ENCODE data around the gene HKDC1.

The HKDC1 gene

DNA sequence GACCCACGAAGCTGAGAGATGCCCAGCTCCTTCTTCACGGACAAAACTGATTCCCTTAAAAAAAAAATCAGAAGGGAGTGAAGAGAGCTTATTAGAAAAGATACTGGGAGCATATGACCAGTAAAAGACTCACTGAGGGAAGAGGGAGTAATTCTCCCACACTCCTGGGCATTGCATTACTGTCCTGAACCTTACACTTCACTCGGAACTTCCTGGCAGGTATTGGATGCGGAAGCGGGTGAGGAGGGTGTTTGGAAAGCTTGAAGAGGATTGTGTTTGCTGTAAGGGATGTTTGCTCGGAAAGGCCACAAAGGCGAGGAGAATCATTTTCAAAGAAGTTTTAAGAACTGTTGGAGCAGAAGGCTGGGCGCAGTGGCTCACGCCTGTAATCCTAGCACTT is 375 bp downstream of the HKDC1 start:
- TF ChIP-seq REST (IDR thresholded peaks at IDR 0.05; ENCODE audit: low read depth) (no peak), CEBPB (IDR thresholded peaks at IDR 0.05) (no peak), ZBTB7A (IDR thresholded peaks at IDR 0.05; ENCODE audit: low read depth) (no peak), NFIC (IDR thresholded peaks at IDR 0.05) (no peak), FOXM1 (IDR thresholded peaks at IDR 0.05; ENCODE audit: borderline replicate concordance, low read depth) (no peak), EGR1 (IDR thresholded peaks at IDR 0.05) (no peak)
- TF ChIP-seq, protein P1, sequence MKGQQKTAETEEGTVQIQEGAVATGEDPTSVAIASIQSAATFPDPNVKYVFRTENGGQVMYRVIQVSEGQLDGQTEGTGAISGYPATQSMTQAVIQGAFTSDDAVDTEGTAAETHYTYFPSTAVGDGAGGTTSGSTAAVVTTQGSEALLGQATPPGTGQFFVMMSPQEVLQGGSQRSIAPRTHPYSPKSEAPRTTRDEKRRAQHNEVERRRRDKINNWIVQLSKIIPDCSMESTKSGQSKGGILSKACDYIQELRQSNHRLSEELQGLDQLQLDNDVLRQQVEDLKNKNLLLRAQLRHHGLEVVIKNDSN (IDR thresholded peaks at IDR 0.05) = no peak

GRCh38 chr10:69222157-69223027 is 2.3 kb downstream of the HKDC1 start:
- TF ChIP-seq CEBPB (IDR thresholded peaks at IDR 0.05) = no peak
- TF ChIP-seq, protein P1 (IDR thresholded peaks at IDR 0.05) = peak; percentile 85
- no peak for TF ChIP-seq TAF1 (IDR thresholded peaks at IDR 0.05; ENCODE audit: low read depth)
- peak; percentile 88 for TF ChIP-seq MAX (IDR thresholded peaks at IDR 0.05)
- no peak for TF ChIP-seq TEAD4 (IDR thresholded peaks at IDR 0.05)
- no peak for TF ChIP-seq ZBTB7A (IDR thresholded peaks at IDR 0.05; ENCODE audit: low read depth)
- no peak for TF ChIP-seq FOXM1 (IDR thresholded peaks at IDR 0.05; ENCODE audit: borderline replicate concordance, low read depth)
- no peak for TF ChIP-seq EGR1 (IDR thresholded peaks at IDR 0.05)
- TF ChIP-seq CREB1 (IDR thresholded peaks at IDR 0.05; ENCODE audit: low read depth) = no peak
- no peak for TF ChIP-seq NFIC (IDR thresholded peaks at IDR 0.05)
- 0 out of 2 replicates have a peak, but pooled peaks have one; percentile 17 for TF ChIP-seq TCF12 (IDR thresholded peaks at IDR 0.05; ENCODE audit: low read depth)
- TF ChIP-seq EP300 (IDR thresholded peaks at IDR 0.05; ENCODE audit: borderline replicate concordance) = no peak
- no peak for TF ChIP-seq REST (IDR thresholded peaks at IDR 0.05; ENCODE audit: low read depth)
- TF ChIP-seq RAD21 (IDR thresholded peaks at IDR 0.05; ENCODE audit: low read depth) = peak; percentile 25; the same call in 1 of the 2 replicates
- TF ChIP-seq YY1 (IDR thresholded peaks at IDR 0.05; ENCODE audit: low read depth) = 0 out of 2 replicates have a peak, but pooled peaks have one; percentile 18

- no peak for TF ChIP-seq YY1 (IDR thresholded peaks at IDR 0.05; ENCODE audit: low read depth)
- no peak for TF ChIP-seq RAD21 (IDR thresholded peaks at IDR 0.05; ENCODE audit: low read depth)
- no peak for TF ChIP-seq ZBTB7A (IDR thresholded peaks at IDR 0.05; ENCODE audit: low read depth)
- TF ChIP-seq CEBPB (IDR thresholded peaks at IDR 0.05) = no peak
- no peak for TF ChIP-seq CREB1 (IDR thresholded peaks at IDR 0.05; ENCODE audit: low read depth)
- TF ChIP-seq FOXM1 (IDR thresholded peaks at IDR 0.05; ENCODE audit: borderline replicate concordance, low read depth) = no peak
- no peak for TF ChIP-seq EP300 (IDR thresholded peaks at IDR 0.05; ENCODE audit: borderline replicate concordance)
- TF ChIP-seq TCF12 (IDR thresholded peaks at IDR 0.05; ENCODE audit: low read depth) = no peak
- TF ChIP-seq MAX (IDR thresholded peaks at IDR 0.05) = no peak
- TF ChIP-seq, protein P1 (IDR thresholded peaks at IDR 0.05) = no peak
- no peak for TF ChIP-seq TEAD4 (IDR thresholded peaks at IDR 0.05)
- no peak for TF ChIP-seq NFIC (IDR thresholded peaks at IDR 0.05)
Measured at GRCh38 chr10:69223028-69223342, 2.9 kb downstream of the HKDC1 start.

- TF ChIP-seq NFIC (IDR thresholded peaks at IDR 0.05) (no peak), YY1 (IDR thresholded peaks at IDR 0.05; ENCODE audit: low read depth) (no peak), FOXM1 (IDR thresholded peaks at IDR 0.05; ENCODE audit: borderline replicate concordance, low read depth) (no peak), CEBPB (IDR thresholded peaks at IDR 0.05) (no peak), RAD21 (IDR thresholded peaks at IDR 0.05; ENCODE audit: low read depth) (no peak), REST (IDR thresholded peaks at IDR 0.05; ENCODE audit: low read depth) (no peak), EP300 (IDR thresholded peaks at IDR 0.05; ENCODE audit: borderline replicate concordance) (no peak), ZBTB7A (IDR thresholded peaks at IDR 0.05; ENCODE audit: low read depth) (no peak), TAF1 (IDR thresholded peaks at IDR 0.05; ENCODE audit: low read depth) (no peak), TEAD4 (IDR thresholded peaks at IDR 0.05) (no peak), TCF12 (IDR thresholded peaks at IDR 0.05; ENCODE audit: low read depth) (no peak), MAX (IDR thresholded peaks at IDR 0.05) (no peak), CREB1 (IDR thresholded peaks at IDR 0.05; ENCODE audit: low read depth) (no peak), EGR1 (IDR thresholded peaks at IDR 0.05) (no peak)
- TF ChIP-seq, protein P1 (IDR thresholded peaks at IDR 0.05) = no peak
Measured at GRCh38 chr10:69224862-69225657, 4.9 kb downstream of the HKDC1 start.
